H1 (cell line): ENCODE measurements around the gene MUC7. TPM values are rescaled to one million over a fixed set of nuclear protein-coding genes. Genes with fewer than 3 reads are reported as not detected.

Source experiments
- ASH2L ChIP-seq: fragments of 200-600, 300-600 bp; sonication (generic); IDR thresholded peaks from one replicate; pipeline ENCODE4 v1.7.1; 2017; ENCODE audit warnings: low read length
- CREB1 ChIP-seq: IDR thresholded peaks from 2 replicates; pipeline ENCODE4 v1.6.1; 2012; ENCODE audit warnings: inconsistent platforms
- EZH2 ChIP-seq: fragments of 200-600 bp; sonication (generic); IDR thresholded peaks from 2 replicates; pipeline ENCODE4 v1.7.1; 2012; ENCODE audit warnings: low read depth, mild to moderate bottlenecking, moderate library complexity, low read length, inconsistent platforms; ENCODE audit not compliant: severe bottlenecking
- GTF2F1 ChIP-seq: IDR thresholded peaks from 2 replicates; pipeline ENCODE4 v1.6.1; 2012; ENCODE audit warnings: low read depth, low read length, improper control_type of control experiment, borderline replicate concordance
- RBBP5 ChIP-seq: IDR thresholded peaks from 2 replicates; pipeline ENCODE4 v1.7.1; 2012; ENCODE audit warnings: low read depth, mild to moderate bottlenecking, inconsistent platforms, low read length, moderate library complexity, borderline replicate concordance
- TAF1 ChIP-seq: IDR thresholded peaks from 2 replicates; pipeline ENCODE4 v1.6.1; 2011; ENCODE audit warnings: mild to moderate bottlenecking, low read depth, low read length
- polyA plus RNA-seq, 7 experiments: library from polyadenylated mRNA; depleted of rRNA in 3 of 7; stranded (reverse) in 5 of 7; unstranded in 2 of 7; fragments of >200 nt in 5 of 7; fragments of 200-250 nt in 2 of 7; gene quantifications; 1 replicate in 5 of 7; 2 replicates in 1 of 7; 4 replicates in 1 of 7; pipeline versions ENCODE4 v1.2.1 to v1.2.3, GENCODE V29; 2011 to 2013; ENCODE audit warnings: missing spikeins in 2 of 7, mixed read lengths in 2 of 7
- total RNA-seq: library from RNA; stranded (reverse); fragmentation: NEBNext Ultra II Directional; extraction: Animal tissue kit (Norgen Biotek cat#: 25700); gene quantifications from 2 replicates; pipeline ENCODE4 v1.2.1, GENCODE V29; 2021
- TF ChIP-seq, protein P1 (sequence below): fragments of 300-600 bp; sonication (generic); IDR thresholded peaks from 2 replicates; pipeline ENCODE4 v1.7.1; 2012; ENCODE audit warnings: low read length, moderate library complexity, mild to moderate bottlenecking, inconsistent platforms; ENCODE audit not compliant: insufficient replicate concordance

Gene MUC7
- total and polyA plus RNA-seq, 2 of the 8 experiments (the other 6 are each of a cell fraction or from before 2014, with no cell fraction given) = not detected

GRCh38 chr4:70443329-70443728, 28.7 kb upstream of the MUC7 start (continued):
- TF ChIP-seq, protein P1, sequence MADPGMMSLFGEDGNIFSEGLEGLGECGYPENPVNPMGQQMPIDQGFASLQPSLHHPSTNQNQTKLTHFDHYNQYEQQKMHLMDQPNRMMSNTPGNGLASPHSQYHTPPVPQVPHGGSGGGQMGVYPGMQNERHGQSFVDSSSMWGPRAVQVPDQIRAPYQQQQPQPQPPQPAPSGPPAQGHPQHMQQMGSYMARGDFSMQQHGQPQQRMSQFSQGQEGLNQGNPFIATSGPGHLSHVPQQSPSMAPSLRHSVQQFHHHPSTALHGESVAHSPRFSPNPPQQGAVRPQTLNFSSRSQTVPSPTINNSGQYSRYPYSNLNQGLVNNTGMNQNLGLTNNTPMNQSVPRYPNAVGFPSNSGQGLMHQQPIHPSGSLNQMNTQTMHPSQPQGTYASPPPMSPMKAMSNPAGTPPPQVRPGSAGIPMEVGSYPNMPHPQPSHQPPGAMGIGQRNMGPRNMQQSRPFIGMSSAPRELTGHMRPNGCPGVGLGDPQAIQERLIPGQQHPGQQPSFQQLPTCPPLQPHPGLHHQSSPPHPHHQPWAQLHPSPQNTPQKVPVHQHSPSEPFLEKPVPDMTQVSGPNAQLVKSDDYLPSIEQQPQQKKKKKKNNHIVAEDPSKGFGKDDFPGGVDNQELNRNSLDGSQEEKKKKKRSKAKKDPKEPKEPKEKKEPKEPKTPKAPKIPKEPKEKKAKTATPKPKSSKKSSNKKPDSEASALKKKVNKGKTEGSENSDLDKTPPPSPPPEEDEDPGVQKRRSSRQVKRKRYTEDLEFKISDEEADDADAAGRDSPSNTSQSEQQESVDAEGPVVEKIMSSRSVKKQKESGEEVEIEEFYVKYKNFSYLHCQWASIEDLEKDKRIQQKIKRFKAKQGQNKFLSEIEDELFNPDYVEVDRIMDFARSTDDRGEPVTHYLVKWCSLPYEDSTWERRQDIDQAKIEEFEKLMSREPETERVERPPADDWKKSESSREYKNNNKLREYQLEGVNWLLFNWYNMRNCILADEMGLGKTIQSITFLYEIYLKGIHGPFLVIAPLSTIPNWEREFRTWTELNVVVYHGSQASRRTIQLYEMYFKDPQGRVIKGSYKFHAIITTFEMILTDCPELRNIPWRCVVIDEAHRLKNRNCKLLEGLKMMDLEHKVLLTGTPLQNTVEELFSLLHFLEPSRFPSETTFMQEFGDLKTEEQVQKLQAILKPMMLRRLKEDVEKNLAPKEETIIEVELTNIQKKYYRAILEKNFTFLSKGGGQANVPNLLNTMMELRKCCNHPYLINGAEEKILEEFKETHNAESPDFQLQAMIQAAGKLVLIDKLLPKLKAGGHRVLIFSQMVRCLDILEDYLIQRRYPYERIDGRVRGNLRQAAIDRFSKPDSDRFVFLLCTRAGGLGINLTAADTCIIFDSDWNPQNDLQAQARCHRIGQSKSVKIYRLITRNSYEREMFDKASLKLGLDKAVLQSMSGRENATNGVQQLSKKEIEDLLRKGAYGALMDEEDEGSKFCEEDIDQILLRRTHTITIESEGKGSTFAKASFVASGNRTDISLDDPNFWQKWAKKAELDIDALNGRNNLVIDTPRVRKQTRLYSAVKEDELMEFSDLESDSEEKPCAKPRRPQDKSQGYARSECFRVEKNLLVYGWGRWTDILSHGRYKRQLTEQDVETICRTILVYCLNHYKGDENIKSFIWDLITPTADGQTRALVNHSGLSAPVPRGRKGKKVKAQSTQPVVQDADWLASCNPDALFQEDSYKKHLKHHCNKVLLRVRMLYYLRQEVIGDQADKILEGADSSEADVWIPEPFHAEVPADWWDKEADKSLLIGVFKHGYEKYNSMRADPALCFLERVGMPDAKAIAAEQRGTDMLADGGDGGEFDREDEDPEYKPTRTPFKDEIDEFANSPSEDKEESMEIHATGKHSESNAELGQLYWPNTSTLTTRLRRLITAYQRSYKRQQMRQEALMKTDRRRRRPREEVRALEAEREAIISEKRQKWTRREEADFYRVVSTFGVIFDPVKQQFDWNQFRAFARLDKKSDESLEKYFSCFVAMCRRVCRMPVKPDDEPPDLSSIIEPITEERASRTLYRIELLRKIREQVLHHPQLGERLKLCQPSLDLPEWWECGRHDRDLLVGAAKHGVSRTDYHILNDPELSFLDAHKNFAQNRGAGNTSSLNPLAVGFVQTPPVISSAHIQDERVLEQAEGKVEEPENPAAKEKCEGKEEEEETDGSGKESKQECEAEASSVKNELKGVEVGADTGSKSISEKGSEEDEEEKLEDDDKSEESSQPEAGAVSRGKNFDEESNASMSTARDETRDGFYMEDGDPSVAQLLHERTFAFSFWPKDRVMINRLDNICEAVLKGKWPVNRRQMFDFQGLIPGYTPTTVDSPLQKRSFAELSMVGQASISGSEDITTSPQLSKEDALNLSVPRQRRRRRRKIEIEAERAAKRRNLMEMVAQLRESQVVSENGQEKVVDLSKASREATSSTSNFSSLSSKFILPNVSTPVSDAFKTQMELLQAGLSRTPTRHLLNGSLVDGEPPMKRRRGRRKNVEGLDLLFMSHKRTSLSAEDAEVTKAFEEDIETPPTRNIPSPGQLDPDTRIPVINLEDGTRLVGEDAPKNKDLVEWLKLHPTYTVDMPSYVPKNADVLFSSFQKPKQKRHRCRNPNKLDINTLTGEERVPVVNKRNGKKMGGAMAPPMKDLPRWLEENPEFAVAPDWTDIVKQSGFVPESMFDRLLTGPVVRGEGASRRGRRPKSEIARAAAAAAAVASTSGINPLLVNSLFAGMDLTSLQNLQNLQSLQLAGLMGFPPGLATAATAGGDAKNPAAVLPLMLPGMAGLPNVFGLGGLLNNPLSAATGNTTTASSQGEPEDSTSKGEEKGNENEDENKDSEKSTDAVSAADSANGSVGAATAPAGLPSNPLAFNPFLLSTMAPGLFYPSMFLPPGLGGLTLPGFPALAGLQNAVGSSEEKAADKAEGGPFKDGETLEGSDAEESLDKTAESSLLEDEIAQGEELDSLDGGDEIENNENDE = no peak
- TF ChIP-seq RBBP5 = no peak
- no peak for TF ChIP-seq EZH2
- no peak for TF ChIP-seq GTF2F1
- TF ChIP-seq ASH2L = no peak
- no peak for TF ChIP-seq CREB1
- TF ChIP-seq TAF1 = no peak
